ENCODE results near the gene HKDC1.
A peak's percentile ranks its signal among the peaks of the same experiment; 100 is the strongest.

Gene HKDC1

DNA sequence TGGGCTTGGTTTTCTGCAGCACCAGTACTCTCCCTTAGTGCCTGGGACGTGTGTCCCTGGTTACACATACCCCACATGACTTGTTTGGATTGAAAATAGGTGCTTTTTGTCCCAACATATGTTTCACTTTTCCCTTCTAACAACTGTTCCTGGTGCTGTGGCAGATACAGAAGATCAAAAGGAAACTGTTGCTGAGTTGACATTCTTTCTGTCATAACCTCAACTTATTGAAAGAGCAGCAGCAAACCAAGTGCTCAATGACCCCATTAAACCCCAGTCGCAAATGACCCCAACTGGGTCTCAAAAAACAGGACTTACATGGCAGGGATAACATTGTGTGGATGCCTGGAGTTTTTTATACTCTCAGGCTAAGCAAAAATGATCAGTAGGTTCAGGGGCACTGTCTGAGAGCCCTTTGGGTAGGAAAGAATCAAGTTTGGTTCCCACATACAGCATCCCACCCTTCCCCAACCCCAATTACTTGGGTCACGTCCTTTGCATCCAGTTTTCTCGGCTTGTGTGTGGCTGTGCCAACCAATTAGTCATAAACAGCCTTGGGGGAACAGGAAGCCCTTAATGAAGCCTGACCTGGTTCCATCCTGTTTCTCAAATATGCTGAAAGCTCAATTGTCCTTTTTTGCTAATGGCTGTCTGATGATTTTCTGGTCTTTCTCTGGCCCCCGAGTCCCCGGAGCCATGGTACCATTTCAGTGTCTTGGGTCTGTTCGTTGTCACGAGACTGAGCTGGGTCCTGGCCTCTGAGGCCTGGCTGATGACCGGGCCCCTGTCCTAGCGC lies 4.9 kb downstream of the HKDC1 start:
- TF ChIP-seq, protein P1, sequence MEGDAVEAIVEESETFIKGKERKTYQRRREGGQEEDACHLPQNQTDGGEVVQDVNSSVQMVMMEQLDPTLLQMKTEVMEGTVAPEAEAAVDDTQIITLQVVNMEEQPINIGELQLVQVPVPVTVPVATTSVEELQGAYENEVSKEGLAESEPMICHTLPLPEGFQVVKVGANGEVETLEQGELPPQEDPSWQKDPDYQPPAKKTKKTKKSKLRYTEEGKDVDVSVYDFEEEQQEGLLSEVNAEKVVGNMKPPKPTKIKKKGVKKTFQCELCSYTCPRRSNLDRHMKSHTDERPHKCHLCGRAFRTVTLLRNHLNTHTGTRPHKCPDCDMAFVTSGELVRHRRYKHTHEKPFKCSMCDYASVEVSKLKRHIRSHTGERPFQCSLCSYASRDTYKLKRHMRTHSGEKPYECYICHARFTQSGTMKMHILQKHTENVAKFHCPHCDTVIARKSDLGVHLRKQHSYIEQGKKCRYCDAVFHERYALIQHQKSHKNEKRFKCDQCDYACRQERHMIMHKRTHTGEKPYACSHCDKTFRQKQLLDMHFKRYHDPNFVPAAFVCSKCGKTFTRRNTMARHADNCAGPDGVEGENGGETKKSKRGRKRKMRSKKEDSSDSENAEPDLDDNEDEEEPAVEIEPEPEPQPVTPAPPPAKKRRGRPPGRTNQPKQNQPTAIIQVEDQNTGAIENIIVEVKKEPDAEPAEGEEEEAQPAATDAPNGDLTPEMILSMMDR (IDR thresholded peaks at IDR 0.05; ENCODE audit: low read length, missing control alignments): no peak
- DNase-seq (ENCODE audit: low read depth): no peak

DNA sequence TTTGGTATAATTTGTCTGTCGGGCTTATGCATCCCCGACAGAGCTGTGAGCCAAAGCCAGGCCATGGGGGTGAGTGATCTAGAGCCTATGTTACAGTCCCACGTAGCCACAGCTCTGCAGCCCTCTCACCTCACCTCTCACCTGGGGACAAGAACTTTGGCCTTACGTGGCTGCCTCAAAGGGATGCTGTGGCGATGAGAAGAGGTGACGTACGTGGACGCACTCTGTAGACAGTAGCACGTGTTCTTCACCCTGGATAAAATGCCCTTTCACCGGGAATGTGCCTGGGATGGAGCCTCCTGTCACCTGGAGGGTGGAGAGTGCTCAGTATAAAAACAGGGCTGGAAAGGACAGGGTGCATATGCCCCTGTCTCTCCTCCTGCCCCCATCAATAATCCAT lies 5.5 kb downstream of the HKDC1 start:
- TF ChIP-seq, protein P1 (IDR thresholded peaks at IDR 0.05; ENCODE audit: low read length, missing control alignments): no peak

More for the DNA sequence above, 4.9 kb downstream of the HKDC1 start:
- no peak overlapping the region for H3K4me3 ChIP-seq (replicated peaks; ENCODE audit: low read depth, low read length)

DNA sequence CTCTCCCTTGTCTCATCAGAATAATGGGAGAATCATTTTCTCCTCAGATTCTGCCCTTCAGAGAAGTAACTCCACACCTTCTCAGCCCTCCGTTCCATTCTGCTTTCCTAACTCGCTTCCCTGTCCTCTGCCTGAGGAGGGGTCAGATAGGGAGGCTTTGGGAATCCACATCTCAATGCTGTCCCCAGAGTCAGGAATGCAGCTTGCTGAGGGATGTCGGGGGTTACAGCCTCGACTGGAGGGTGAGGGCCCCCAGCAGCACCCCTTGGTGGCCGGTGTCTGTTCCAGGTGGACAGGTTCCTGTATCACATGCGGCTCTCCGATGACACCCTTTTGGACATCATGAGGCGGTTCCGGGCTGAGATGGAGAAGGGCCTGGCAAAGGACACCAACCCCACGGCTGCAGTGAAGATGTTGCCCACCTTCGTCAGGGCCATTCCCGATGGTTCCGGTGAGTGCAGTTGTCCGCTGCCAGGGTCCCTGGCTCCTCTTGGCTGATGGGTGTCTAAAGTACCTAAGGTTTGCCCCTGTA lies 6.9 kb downstream of the HKDC1 start:
- TF ChIP-seq, protein P1 (IDR thresholded peaks at IDR 0.05; ENCODE audit: low read length, missing control alignments): no peak
- no peak overlapping the region for H3K4me3 ChIP-seq (replicated peaks; ENCODE audit: low read depth, low read length)
- DNase-seq (ENCODE audit: low read depth): no peak

More for the DNA sequence above, 5.5 kb downstream of the HKDC1 start:
- H3K4me3 ChIP-seq (replicated peaks; ENCODE audit: low read depth, low read length): no peak overlapping the region
- DNase-seq (ENCODE audit: low read depth): no peak

DNA sequence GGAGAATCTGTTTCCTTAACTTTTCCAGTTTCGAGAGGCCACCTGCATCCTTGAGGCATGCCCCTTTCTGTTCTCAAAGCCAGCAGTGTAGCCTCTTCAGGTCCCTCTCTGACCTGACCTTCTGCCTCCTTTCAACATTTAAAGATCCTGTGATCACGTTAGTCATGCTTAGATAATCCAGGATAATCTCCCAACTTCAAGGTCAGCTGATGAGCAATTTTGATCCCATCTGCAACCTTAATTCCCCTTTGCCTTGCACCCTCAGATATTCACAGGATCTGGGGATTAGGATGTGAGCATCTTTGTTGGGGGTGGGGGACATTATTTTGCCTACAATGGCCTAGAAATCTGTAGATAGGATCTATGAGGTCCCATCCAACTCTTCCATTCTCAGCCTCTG lies 8.0 kb downstream of the HKDC1 start:
- TF ChIP-seq, protein P1 (IDR thresholded peaks at IDR 0.05; ENCODE audit: low read length, missing control alignments): no peak
- no peak overlapping the region for H3K4me3 ChIP-seq (replicated peaks; ENCODE audit: low read depth, low read length)
- DNase-seq (ENCODE audit: low read depth): no peak

DNA sequence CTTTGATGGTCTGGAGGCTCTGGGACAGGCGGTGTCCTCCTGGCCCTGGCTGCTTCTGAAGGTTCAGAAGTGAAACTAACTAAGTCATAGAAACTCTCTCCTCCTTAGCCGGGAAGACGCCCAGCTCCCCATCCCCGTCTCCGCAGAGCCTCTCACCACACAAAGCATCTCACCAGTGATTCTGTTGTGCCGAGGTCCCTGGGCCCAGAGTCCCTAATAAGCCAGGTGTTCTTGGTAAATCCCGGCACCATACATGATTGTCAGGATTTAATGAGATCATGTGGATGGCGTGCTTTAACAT lies 9.4 kb downstream of the HKDC1 start:
- no peak for DNase-seq (ENCODE audit: low read depth)
- no peak overlapping the region for H3K4me3 ChIP-seq (replicated peaks; ENCODE audit: low read depth, low read length)

DNA sequence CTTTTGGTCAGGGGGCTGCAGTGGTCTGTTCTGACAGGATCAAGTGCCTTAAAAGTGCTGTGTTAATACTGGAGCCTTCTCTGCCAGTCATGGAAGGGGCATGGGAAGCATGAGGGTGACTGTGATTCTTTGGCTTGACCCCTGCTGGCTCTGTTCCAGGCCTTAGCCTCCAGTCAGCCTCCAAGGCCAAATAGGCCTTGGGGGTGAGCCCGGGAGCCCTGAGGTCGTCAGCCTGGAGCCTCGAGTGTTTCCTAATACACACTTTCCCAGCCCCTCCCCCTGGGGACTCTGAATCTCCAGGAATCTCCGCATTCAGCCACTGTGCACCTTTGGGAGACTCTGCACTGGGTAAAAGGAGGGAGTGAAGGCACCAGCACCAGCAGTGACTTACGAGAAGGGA lies 10.0 kb downstream of the HKDC1 start:
- DNase-seq (ENCODE audit: low read depth): no peak
- TF ChIP-seq, protein P1 (IDR thresholded peaks at IDR 0.05; ENCODE audit: low read length, missing control alignments): no peak
- no peak overlapping the region for H3K4me3 ChIP-seq (replicated peaks; ENCODE audit: low read depth, low read length)

More for the DNA sequence above, 9.4 kb downstream of the HKDC1 start:
- TF ChIP-seq, protein P1 (IDR thresholded peaks at IDR 0.05; ENCODE audit: low read length, missing control alignments): no peak

DNA sequence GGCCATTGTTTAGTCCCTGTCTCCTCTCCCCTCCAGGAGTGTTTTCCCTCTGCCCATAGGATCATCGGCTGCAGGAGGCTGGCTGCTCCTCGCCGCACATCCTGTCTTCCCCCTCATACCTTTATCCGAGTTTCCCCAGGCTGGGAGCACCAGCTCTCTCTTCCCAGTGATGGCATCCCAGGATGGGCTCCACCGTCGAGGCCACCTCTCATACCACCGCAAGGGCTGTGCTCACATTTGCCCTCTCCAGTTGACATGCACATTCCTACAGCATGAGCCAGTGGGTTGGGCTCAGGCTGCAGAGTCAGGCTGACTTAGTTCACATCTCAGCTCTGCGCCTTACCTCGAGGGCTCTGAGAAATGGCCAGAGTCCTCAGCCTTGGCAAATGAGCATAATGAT lies 12.1 kb downstream of the HKDC1 start:
- DNase-seq (ENCODE audit: low read depth): peak; percentile 77
- H3K4me3 ChIP-seq (replicated peaks; ENCODE audit: low read depth, low read length): no peak overlapping the region
- TF ChIP-seq, protein P1 (IDR thresholded peaks at IDR 0.05; ENCODE audit: low read length, missing control alignments): peak; percentile 7

Data from fibroblast of pulmonary artery (primary cell).